SHP77 (cell line): Measurements from ENCODE around the gene PDP2.
"Not testable (repeated sequence)": the region's sequence is repeated elsewhere in the genome, so short reads cannot be mapped to it uniquely, and the experiment has no call there.

Source experiments
- DNase-seq, 2 experiments: peaks; one replicate each; lab custom pipeline; 2025; lab: John Stamatoyannopoulos, UW

Gene PDP2

DNA sequence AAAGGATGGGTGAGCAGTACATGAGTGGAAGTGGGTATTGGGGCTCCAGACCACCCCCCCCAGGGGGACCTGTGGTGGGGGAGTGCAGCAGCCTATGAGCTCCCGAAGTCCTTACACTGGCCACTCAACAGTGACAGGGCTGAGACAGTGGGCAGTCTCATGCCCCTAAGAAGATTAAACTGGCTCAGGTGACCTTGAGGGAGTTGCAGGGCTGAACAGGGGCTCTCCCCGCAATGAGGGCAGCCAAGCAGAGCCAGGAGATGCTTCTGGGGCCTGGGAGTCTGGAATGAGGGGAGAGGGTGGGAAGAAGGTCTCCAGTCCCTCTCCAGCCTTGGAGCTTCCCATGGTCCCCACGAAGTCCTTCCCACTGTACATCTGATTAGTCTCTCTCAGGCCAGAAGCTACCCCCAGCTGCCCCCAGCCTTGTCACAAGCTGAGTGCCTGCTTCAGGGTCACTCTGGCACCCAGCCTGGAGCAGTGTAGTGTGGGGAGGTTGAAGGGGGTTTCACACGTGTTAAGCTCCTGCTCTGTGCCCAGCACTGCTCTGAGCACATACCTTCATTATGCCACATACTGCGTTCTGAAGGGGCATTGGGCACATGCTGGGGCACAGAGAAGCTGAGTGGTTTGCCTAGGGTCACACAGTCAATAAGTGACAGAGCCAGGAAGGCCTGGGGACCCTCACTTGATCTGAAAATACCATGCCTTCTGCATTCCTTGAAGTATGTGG lies 39.4 kb downstream of the PDP2 start:
- DNase-seq: no peak

DNA sequence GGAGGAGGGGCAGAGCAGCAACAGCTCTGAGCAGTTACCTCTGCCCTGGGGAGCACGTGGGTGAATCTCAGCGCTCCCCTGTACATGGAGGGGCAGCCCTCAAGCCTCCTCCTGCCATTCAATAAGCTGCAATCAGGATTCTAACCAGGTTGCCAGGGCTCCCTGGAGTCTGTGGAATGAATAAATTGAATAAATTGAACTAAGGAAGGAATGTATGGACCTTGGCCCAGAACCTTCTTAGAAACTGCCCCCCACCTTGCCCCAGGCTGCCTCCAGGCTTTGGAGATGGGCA lies 39.9 kb downstream of the PDP2 start:
- no peak for DNase-seq

DNA sequence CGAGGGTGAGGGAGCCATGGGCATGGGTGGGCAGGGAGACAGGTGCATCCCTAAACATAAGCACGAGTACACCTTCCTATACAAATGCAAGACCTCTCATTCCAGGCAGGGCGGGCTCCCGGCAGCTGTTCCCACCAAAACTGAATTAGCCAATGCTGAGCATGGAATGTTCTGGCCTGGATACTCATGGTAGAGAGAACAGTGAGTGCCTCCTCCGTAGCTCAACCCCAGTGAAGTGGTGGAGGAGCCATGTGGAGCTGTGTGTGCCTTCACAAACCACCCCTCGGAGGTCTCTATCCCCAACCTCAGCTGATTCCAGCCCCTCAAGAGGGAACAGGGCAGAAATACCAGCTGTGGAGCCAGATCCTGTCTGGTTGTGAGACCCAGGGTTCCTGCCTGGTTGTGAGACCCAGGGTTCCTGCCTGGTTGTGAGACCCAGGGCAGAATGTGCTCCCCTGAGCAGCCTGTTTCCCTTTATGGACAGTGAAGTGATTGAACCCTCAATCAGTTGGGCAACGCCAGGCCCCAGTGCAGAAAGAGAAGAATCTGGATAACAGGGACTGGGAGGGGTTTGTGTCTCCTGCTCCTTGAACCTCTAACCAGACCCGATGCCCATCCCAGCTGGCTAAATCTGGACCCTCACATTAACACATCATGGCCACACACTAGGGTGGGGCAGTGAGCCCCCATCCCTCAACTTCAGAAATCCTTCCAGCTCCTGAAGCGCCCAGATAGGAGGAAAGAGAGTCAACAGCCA lies 40.8 kb downstream of the PDP2 start:
- DNase-seq: no peak

DNA sequence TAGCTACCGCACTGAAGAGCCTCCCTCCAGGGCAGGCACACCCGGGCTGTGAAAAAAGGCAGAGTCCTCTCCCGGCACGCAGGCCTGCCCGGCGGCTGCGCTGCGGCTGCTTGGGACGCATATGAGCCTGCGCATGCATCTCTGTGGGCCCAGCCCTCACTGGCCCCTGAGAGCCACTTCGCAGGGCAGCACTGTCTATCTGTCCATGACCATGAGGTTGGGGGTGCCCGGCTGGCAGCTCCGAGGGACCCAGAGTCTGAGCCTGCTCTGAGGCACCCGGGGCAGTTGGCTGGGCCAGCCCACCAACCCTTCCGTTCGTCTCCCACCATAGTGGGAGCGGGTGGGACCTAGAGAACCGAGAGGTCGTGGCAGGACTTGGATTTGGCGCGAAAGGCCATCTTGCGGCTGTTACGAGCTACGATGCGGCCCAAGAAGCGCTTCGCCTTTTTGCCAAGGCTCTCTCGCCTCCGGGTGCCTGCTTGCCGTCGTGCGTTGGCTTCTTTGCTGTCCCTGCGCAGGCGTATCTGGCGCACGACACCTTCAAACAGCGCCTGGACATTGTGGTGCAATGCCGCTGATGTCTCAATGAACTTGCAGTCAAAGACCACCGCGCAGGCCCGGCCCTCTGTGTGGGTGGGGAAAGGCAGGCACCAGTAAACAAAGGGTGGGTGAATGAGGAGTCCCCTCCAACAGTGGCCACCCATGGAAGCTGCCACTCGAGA lies 41.6 kb downstream of the PDP2 start:
- DNase-seq: no peak

DNA sequence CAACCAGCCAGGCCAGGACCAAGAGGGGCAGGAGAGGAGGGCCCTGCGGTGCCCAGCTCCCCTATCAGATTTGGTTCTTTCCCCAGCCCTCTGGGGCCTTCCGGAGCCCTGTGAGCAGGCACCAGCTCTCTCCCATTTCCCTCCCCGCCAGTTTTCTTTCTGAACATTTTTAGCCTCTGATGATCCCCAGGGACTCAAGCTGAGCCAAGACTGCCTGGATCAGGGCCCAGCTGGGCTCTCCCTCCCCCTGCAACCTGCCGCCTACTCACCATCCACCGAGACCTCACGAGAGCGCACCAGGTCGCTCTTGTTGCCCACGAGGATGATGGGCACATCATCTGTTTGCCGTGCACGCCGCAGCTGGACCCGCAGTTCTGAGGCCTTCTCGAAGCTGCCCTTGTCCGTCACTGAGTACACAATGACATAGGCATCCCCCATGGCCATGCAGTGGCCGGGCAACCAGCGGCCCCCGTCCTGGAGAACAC lies 43.0 kb downstream of the PDP2 start:
- DNase-seq: peak in 1 of 2 experiments; percentile 30

DNA sequence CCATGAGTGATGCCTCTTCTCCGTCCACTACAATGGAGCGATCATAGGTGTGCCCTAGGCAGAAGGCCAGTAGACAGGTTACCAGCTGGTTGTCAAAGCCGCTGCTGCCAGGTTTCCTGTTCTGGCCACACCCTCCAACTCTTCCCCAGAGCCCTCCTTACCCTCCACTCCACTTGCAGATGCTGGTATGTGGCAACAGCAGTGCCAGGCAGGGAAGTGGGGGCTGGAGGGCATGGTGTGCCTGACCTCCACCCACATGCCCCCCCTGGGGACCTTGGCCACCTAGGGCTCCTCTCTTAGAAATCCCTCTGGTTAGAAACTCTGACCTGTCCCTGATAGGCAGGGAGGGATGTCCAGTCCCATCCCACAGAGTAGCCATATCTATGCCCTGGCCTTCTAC lies 43.6 kb downstream of the PDP2 start:
- DNase-seq: no peak

DNA sequence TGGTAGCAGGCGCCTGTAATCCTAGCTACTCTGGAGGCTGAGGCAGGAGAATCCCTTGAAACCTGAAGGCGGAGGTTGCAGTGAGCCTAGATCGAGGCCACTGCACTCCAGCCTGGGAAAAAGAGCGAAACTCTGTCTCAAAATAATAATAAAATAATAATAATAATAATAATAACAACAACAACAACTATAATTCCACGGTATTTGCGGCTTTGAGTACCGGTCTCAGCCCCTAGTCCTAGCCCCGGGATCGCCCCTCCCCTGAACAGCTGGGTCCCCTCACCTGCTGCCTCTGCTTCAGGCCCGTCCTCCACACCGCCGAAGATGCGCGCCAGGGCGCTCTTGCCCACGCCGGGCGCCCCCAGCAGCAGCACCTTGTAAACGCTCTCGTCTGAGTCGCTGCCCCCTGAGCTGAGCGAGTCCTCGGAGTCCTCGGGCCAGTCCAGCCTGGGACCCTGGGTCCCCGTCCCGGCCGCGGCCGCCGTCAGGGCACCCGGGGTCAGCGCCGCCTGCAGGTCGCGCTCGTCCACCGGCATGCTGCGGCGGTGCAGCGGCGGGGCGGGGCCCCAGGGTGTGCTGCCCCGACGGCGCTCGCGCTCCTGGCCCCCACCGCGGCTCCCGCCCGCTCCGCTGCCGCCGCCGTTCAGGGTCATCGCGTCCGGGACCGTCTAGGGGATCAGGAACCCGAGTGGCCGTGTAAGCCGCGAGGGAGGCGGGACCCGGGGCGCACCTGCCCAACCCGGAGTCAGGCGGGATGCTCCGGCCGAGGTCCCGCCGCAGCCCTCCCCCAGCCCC lies 44.4 kb downstream of the PDP2 start:
- no peak for DNase-seq

DNA sequence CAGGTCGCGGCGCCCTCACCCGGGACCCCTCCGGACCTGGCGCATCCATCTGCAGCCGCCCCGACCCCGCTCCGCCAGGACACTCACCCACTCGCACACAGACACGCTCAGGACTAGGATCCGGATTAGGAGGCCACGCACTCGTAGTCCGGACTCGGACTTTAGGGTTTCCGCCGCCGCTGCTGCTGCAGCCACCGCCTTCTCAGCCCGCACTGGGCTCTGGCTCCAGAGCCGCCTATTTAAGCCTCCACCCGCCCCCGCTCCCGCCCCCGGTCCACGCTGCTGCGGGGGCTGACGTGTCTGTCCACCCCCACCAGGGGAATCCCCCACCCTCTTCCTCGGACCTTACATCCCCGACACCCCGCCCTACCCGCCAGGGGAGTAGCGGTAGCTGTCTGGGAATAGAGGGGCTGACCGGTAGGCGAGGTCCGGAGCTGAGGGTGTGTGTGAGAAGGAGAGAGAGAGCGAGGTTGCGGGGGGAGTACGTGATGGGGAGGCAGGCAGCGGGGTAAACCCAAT lies 45.1 kb downstream of the PDP2 start, which contains the start of gene RRAD:
RRAD (minus strand) TSS at position 214 of the 519 bp plus-strand sequence. CDS start 356 bp downstream, outside the sequence.
- no peak for DNase-seq

DNA sequence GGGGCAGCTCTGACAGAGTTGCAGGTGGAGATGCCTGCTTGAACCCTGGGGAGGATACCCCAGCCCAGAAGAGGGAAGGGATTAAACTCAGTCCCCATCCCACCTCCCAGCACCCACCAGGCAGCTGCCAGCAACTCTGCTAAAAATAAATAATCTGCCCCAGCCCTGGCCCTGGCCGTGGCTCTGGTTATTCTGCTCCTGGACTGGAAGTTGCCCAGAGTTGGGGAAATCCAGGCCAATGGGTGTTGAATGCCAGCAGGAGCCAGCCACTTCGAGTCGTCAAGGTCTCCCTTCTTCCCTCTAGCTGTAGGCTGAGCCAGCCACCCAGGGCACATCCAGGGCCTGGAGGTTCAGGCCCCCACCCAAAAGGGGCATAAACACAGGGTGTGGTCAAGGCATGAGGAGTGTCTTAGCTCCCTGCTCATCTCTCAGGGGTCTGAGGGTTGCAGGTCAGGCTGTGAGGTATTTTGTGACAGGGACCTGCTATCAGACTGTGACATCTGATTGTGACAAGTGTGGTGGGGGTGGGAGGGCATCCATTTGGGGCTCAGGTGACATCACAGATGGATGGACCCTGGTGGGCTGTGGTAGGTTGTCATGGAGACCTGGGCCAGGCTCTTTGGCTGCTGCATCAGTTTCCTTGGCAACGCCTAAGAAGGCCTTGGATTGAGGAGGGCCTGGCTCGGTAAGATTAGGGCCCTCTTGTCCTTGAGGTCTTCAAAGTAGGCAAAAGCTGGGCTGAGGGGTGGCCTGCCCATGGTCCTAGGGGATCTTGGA lies 46.0 kb downstream of the PDP2 start:
- no peak for DNase-seq

DNA sequence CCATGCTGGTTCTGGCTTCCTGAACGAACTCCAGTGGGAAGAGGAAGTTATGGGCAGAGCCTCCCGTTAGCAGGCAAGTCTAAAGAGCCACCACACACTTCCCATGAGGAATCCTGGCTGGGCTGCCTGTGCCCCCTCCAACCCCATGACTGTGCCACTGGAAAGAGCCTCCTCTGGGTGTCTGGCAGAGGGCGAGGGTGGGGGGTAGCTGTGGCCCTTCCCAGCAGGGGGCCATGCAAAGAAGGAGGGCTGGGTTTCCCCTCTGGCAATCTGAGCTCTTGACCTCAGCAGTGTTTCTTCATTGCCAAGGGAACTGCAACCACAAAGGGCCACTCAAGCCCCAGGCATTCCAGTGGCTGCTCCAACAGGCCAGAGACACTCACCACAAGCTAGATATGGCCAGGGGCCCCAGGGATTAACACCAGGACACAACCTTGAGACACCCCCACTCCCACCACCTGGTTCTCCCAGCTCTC lies 46.7 kb downstream of the PDP2 start:
- DNase-seq: no peak

DNA sequence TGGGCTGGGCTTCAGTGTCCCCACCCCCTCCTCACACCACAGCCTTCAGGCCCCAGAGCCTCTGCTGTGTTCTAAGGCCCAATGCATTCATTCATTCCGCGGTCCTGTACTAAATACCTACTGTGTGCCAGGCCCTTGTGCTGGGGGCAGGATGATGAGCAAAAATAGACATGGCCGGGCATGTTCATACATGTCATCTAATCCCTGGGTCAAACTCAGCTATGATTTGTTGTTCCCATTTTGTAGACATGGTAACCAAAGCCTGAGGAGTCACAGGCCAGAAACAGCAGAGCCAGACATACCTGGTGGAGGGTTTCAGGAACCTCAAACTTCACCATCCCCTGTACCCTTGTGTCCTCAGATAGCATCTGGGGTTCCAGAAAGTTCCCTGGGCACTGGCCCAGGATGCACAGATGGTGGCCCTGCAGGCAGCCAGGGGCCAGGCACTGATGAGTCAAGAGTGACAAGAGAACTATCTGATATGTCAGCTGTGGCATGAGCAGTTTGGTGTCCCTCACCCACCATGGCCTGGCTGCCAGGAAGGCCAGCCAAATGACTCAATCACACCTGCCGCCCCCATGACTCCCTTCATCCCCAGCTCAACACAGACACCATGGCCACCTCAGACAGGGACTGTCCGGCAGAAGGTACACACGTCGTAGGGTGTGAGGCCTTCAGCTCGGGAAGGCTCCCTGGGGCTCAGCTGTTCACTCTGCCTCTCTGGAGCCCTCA lies 47.8 kb downstream of the PDP2 start:
- no peak for DNase-seq

DNA sequence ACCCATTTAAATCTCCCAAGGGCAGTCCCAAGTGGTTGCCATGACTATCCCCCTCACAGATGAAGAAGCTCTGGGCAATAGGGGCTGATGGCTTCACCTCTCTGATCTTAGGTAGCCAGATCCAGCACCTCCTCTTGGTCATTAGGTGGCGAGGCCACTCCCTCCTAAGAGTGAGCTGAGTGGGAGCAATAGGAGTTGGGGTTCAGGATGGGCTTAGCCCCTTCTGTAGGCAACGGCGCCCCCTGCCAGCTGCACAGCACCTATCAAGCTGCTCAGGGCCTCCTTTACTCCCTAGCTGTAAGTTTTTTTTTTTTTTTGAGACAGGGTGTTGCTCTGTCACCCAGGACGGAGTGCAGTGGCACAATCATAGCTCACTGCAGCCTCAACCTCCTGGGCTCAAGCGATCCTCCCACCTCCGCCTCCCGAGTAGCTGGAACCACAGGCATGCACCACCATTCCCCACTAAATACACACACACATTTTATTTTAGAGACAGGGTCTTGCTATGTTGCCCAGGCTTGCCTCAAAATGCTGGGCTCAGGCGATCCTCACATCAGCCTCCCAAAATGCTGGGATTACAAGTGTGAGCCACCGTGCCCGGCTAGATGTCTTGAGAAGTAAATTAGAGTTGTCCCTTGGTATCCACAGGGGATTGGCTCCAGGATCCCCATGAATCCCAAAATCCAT lies 48.5 kb downstream of the PDP2 start:
- no peak for DNase-seq

DNA sequence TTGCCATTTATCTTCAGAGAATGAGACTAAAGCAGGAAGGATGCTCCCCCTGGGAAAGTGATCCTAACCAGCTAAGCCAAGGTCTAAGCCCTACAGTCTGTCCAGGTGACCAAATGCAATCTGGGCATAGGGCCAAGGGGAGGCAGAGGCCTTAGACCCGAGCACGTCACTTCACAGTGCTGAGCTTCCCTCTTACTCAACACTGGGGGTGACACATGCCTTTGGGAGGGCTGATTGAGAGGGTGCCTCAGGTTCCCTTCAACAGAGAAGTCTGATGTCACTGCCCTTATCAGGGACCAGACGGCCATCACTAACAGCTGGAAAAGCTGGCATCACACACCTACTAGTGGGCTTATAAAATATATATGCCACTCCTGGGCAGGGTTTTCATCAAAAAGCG lies 49.9 kb downstream of the PDP2 start:
- DNase-seq: peak; percentile 48 to 84

DNA sequence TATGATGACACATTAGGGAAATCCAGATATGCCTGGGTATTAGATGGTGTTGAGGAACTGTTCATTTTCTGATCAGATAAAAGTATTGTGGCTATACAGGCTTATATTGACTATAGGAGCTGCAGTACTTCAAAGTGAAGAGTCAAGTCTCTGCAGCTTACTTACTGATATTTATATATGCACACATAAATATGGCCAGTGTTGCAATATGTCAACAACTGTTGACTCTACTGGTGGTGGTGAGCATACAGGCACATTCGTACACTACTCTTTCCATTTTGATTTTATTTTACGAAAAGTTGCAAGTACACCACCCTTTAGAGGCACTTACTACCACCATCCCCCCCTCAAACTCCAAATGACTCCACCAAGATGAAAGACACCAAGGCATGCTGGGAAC lies 51.4 kb downstream of the PDP2 start:
- DNase-seq: no peak

DNA sequence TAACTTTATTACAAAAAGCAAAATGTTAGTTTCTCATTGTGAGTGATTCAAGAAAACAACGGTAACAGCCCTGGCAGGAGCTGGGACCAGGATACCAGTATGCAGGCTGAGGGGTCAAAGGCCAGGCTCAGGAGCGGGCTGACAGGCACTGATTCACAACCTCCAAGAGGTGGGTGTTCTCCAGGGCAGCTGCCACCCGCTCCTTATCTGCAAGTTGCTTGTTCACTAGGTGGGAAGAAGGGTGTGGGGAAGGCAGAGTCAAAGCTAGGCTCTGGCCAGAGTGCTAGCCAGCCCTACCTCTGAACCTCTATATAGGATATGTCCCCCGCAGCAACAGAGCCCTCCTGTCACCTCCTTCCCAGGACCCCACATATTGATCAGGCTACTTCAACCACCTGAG lies 51.8 kb downstream of the PDP2 start:
- no peak for DNase-seq

DNA sequence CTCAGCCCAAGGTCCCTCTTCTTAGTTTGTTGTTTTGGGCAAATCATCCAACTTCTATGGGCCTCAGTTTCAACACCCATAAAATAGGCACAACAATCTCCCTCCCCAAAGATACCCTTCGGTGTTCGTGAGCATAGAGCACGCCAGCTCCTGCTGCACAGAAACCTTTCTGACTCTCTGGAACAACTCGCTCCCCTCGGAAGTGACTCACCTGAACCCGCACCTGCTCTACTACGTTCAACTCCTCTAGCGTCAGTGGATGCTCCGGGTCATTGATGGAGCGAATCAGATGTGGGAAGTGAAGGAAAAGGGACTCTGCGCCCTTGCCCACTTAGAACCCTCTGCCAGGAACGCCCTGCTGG lies 53.4 kb downstream of the PDP2 start:
- no peak for DNase-seq

DNA sequence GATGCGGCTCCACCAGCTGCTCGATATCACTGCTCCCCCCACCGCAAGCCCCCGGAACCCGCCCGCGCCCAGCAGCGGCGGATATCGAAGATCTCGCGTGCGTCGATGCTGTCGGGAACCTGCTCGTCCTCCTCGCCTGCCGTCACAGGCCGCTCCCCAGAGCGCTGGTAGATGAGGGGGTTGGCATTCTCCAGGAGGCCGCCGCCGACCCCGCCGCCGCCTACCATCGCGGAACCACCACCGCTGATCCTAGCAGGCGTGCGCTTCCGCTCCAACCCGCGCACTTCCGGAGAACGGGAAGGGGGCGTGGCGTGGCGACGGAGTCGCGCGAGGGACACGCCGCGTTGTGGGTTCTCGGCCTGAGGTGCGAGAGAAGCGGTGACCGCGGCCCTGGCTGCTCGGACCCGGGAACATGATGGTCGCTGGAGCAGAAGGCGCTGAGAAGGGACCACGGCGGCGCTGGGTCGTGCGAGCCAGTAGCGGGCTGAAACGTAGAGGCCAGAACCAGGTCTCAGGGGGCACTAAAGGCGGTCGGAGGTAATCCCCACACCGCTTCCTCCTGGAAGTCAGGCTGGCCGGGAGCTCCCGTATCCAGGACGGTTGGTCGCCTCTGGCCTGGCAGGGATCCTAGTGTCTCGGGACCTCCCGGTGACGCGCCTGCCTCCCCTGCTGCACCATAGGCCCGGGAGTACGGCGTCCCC lies 54.0 kb downstream of the PDP2 start, which contains the start of gene CIAO2B:
CIAO2B (minus strand) TSS at position 265 of the 701 bp plus-strand sequence; CDS start at position 227, 38 bp downstream.
- peak; percentile 67 to 79 for DNase-seq

DNA sequence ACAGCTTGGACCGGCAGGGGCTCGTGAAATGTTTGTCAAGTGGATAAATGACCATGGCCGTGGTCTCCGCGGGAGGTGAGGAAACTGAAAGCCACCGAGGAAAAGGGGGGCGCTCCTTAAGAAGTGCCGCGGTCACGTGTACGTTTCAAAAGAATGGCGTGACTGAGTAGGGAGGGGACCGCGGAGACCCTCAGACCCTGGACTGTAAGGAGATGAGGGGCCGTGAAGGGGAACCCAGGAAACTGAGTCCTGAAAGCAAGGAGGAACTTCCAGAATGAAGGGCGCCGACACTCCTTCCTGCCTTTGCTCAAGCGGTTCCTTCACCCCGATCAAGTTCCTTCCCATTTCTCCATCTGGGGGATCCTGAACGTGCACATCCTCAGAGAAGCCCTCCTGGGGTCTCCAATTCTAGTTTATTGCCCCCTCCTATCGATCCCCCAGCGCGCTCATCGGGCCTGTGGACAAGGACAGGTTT lies 54.6 kb downstream of the PDP2 start:
- not testable (repeated sequence) for DNase-seq
